Measurements from ENCODE around the gene CLDN24. TPM values are rescaled to one million over a fixed set of nuclear protein-coding genes. Genes with fewer than 3 reads are reported as not detected.

The CLDN24 gene
- total and polyA plus RNA-seq, 2 donors (not counting 3 experiments of a cell fraction or from before 2014, with no cell fraction given), result not detected

DNA sequence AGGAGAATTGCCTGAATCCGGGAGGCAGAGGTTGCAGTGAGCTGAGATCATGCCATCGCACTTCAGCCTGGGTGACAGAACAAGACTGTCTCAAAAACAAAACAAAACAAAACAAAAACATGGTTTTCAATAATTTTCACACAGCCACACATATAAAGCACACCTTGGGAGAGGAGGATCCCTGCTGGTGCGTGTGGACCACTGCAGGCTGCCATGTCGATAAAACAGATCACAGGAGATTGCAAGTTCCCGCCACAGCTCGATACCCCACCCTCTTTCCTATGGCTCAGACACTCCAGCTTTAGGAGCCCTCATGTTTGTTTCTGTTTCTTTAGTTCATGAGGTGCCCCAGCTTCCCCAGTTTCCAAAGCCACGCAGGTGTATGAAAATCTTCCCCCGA is 31.3 kb upstream of the CLDN24 start:
- dilution Hi-C loops (cut with MboI; ENCODE audit: extremely low pct_ligation_motif_present, low sequenced_read_pairs) (no loop called here), intact Hi-C loops (cut with micrococcal nuclease) (no loop called here)
- no peak for FAIRE-seq
- Histone ChIP-seq H3K79me2 (ENCODE audit: control insufficient read depth, insufficient read depth, low read length) (no peaks in the 10 kb centered on the region), H3K4me1 (ENCODE audit: control insufficient read depth, extremely low read depth, insufficient read depth, low read length) (peaks cover 20% of the 10 kb centered on the region), H3K9ac (replicated peaks; ENCODE audit: extremely low read depth, insufficient read depth, low read length) (no peak overlapping the region), H3K9me3 (replicated peaks; ENCODE audit: control insufficient read depth, insufficient read depth, low read length) (no peaks in the 10 kb centered on the region), H3K27me3 (ENCODE audit: control insufficient read depth in 2 of 2, insufficient read depth in 2 of 2, low read length in 2 of 2) (peaks cover 0 to 2% of the 10 kb centered on the region in 2 experiments), H4K20me1 (replicated peaks; ENCODE audit: control insufficient read depth, extremely low read depth, insufficient read depth, low read length) (no peaks in the 10 kb centered on the region), H3K4me2 (ENCODE audit: insufficient read depth, low read length) (no peak overlapping the region), H2AFZ (ENCODE audit: low read depth, low read length) (no peak overlapping the region), H3K36me3 (ENCODE audit: control insufficient read depth in 2 of 2, extremely low read depth in 1 of 2, insufficient read depth in 2 of 2, low read length in 2 of 2) (no peaks in the 10 kb centered on the region), H3K27ac (ENCODE audit: insufficient read depth, low read depth, low read length) (no peak overlapping the region), H3K4me3 (replicated peaks in 1 of 3; ENCODE audit: insufficient read depth in 1 of 3, low read depth in 1 of 3, low read length in 3 of 3) (no peak overlapping the region), H3K9me1 (replicated peaks; ENCODE audit: control insufficient read depth, extremely low read depth, insufficient read depth, low read length) (no peaks in the 10 kb centered on the region)
- ChIA-PET POLR2A (no interaction called here), CTCF (no interaction called here)
- no peak for DNase-seq (ENCODE audit: low read depth, low spot score)
- no TSS peak for BruUV-seq (replicated peaks)
- TF ChIP-seq MYC (IDR thresholded peaks at IDR 0.05; ENCODE audit: low read depth, low read length) (no peak), POLR2A (IDR thresholded peaks at IDR 0.05; ENCODE audit: low read depth, low read length) (no peak), GATA2 (IDR thresholded peaks at IDR 0.05; ENCODE audit: insufficient read depth, insufficient read length, low read depth, low read length) (no peak), EZH2 (IDR thresholded peaks at IDR 0.05; ENCODE audit: borderline replicate concordance, low read depth, low read length, severe bottlenecking) (no peak), MAX (IDR thresholded peaks at IDR 0.05; ENCODE audit: insufficient read depth, insufficient read length) (no peak), FOS (IDR thresholded peaks at IDR 0.05; ENCODE audit: borderline replicate concordance, insufficient read depth, low read length) (no peak), POLR2AphosphoS5 (IDR thresholded peaks at IDR 0.05; ENCODE audit: insufficient read depth, low read depth, low read length) (no peak), JUN (IDR thresholded peaks at IDR 0.05; ENCODE audit: borderline replicate concordance, insufficient read depth, insufficient read length, low read depth) (no peak), CTCF (IDR thresholded peaks at IDR 0.05; ENCODE audit: extremely low read depth in 1 of 2, insufficient read depth in 1 of 2, low read depth in 1 of 2, low read length in 2 of 2) (no peak)
